HepG2 (cell line): ENCODE results near the gene NHSL1. TPM values are rescaled to one million over a fixed set of nuclear protein-coding genes. Genes with fewer than 3 reads are reported as not detected.

ENCODE experiments used
- IKZF5 ChIP-seq: IDR thresholded peaks from 2 replicates; pipeline ENCODE4 v1.6.1; 2018; ENCODE audit warnings: missing genetic modification reagents, mild to moderate bottlenecking, missing compliant biosample characterization
- NFAT5 ChIP-seq: sonication (generic); formaldehyde crosslinking; IDR thresholded peaks from 2 replicates; pipeline ENCODE4 v1.4.0; 2020; ENCODE audit warnings: missing genetic modification reagents
- STAG1 ChIP-seq: sonication (generic); formaldehyde crosslinking; IDR thresholded peaks from 2 replicates; pipeline ENCODE4 v1.4.0; 2020; ENCODE audit warnings: missing genetic modification reagents
- ZNF687 ChIP-seq: sonication (generic); formaldehyde crosslinking; IDR thresholded peaks from 2 replicates; pipeline ENCODE4 v1.5.1; 2020; ENCODE audit warnings: mild to moderate bottlenecking, missing genetic modification reagents, moderate library complexity
- polyA plus RNA-seq, 8 experiments: library from polyadenylated mRNA; depleted of rRNA in 3 of 8; stranded (reverse) in 7 of 8; unstranded in 1 of 8; fragments of >200 nt; fragmentation: Illumina TruSeq in 4 of 8; extraction: Trizol in 4 of 8; gene quantifications; 2 replicates each; pipeline versions ENCODE4 v1.2.1 to v1.2.3, GENCODE V29; 2011 to 2016; ENCODE audit warnings: low read depth in 4 of 8, missing spikeins in 1 of 8, mixed read lengths in 1 of 8; ENCODE audit not compliant: insufficient read depth in 1 of 8
- total RNA-seq, 5 experiments: library from RNA; depleted of rRNA; stranded (reverse); fragments of >200 nt; fragmentation: Illumina TruSeq; extraction: Trizol; gene quantifications; 2 replicates each; pipeline ENCODE4 v1.2.3, GENCODE V29; 2016; ENCODE audit warnings: low read depth in 1 of 5

The NHSL1 gene
- total and polyA plus RNA-seq, 2 of the 13 experiments (the other 11 are each of a cell fraction or from before 2014, with no cell fraction given) = 24.9 to 53.6 TPM

- TF ChIP-seq NFAT5 (CRISPR knock-in tag) (no peak), ZNF687 (CRISPR knock-in tag) (no peak), STAG1 (CRISPR knock-in tag) (no peak), IKZF5 (no peak)
Measured at GRCh38 chr6:138525355-138525754, 26.1 kb upstream of the NHSL1 start (continued).
